HT1080 (cell line): Measurements from ENCODE around the gene OR56A1. TPM values are rescaled to one million over a fixed set of nuclear protein-coding genes. Genes with fewer than 3 reads are reported as not detected.
"Not testable (repeated sequence)": the region's sequence is repeated elsewhere in the genome, so short reads cannot be mapped to it uniquely, and the experiment has no call there.

Experiments used
- DNase-seq: peaks from one replicate; pipeline ENCODE4 v3.0.0-alpha.2; 2015; ENCODE audit warnings: low read depth
- polyA plus RNA-seq, 2 experiments: library from polyadenylated mRNA; depleted of rRNA; stranded (reverse); fragments of >200 nt; gene quantifications; 2 replicates each; pipeline ENCODE4 v1.2.3, GENCODE V29; 2015
- total RNA-seq: library from RNA; depleted of rRNA; stranded (reverse); fragments of >200 nt; shearing (Covaris generic); gene quantifications from 2 replicates; pipeline ENCODE4 v1.2.3, GENCODE V29; 2014; rRNA removed

The OR56A1 gene
- not detected in 2 replicates for total RNA-seq
- polyA plus RNA-seq (2015; cell fraction: cytosol; rRNA removed), result not detected in 2 replicates
- not detected in 2 replicates for polyA plus RNA-seq (2015; cell fraction: nucleus; rRNA removed)

GRCh38 chr11:6030708-6031405 is at the start of gene OR56A1:
Gene OR56A1, minus strand, starts transcription at chr11:6030758. Its CDS starts 3,066 bp downstream, at chr11:6027692.
- no peak for DNase-seq

GRCh38 chr11:6079463-6079862 is 48.9 kb upstream of the OR56A1 start:
- DNase-seq, result no peak

GRCh38 chr11:6077723-6078122 is 47.2 kb upstream of the OR56A1 start:
- DNase-seq, result no peak

- not testable (repeated sequence) for DNase-seq
Measured at GRCh38 chr11:6076443-6076842, 45.9 kb upstream of the OR56A1 start.

GRCh38 chr11:6067502-6067901 is 36.9 kb upstream of the OR56A1 start:
- DNase-seq, result no peak

- no peak for DNase-seq
Measured at GRCh38 chr11:6062691-6063358, 32.3 kb upstream of the OR56A1 start.

- no peak for DNase-seq
Measured at GRCh38 chr11:6061475-6061874, 30.9 kb upstream of the OR56A1 start.

- no peak for DNase-seq
Measured at GRCh38 chr11:6057452-6057851, 26.9 kb upstream of the OR56A1 start.

GRCh38 chr11:6055569-6055968 is 25.0 kb upstream of the OR56A1 start:
- DNase-seq, result no peak

- DNase-seq, result no peak
Measured at GRCh38 chr11:6052374-6052773, 21.8 kb upstream of the OR56A1 start.

GRCh38 chr11:6040874-6041273 is 10.3 kb upstream of the OR56A1 start:
- no peak for DNase-seq

- DNase-seq, result peak; percentile 36
Measured at GRCh38 chr11:6027501-6027900, 3.1 kb downstream of the OR56A1 start.

- no peak for DNase-seq
Measured at GRCh38 chr11:6025056-6025455, 5.5 kb downstream of the OR56A1 start.

- DNase-seq, result peak; percentile 28
Measured at GRCh38 chr11:6022956-6023355, 7.6 kb downstream of the OR56A1 start.

GRCh38 chr11:6013042-6013441 is 17.5 kb downstream of the OR56A1 start:
- no peak for DNase-seq

- no peak for DNase-seq
Measured at GRCh38 chr11:6012035-6012668, 18.4 kb downstream of the OR56A1 start.

GRCh38 chr11:6006846-6007245 is 23.7 kb downstream of the OR56A1 start, which contains the start of gene OR56A4:
Gene OR56A4, minus strand, starts transcription at chr11:6006946. Its CDS starts 3,954 bp downstream, at chr11:6002992.
- no peak for DNase-seq

- DNase-seq, result no peak
Measured at GRCh38 chr11:6006395-6006794, 24.2 kb downstream of the OR56A1 start.

- DNase-seq, result no peak
Measured at GRCh38 chr11:6002202-6002699, 28.3 kb downstream of the OR56A1 start.

GRCh38 chr11:5994791-5995190 is 35.8 kb downstream of the OR56A1 start:
- no peak for DNase-seq

GRCh38 chr11:5992604-5993251 is 37.8 kb downstream of the OR56A1 start:
- DNase-seq, result peak; percentile 39
